NCI-H1694 treated with DMSO at 0.1 percent for 48 hours (cell line): Measurements from ENCODE around the gene SCAPER.
"Not testable (repeated sequence)": the region's sequence is repeated elsewhere in the genome, so short reads cannot be mapped to it uniquely, and the experiment has no call there.

Experiments used
- DNase-seq: peaks from one replicate; lab custom pipeline; 2025; lab: John Stamatoyannopoulos, UW

The SCAPER gene

GRCh38 chr15:76576523-76577279, 328.4 kb downstream of the SCAPER start:
- DNase-seq = no peak

- DNase-seq = no peak
These were observed 329.5 kb downstream of the SCAPER start for GRCh38 chr15:76575679-76576078.

- no peak for DNase-seq
These were observed 329.9 kb downstream of the SCAPER start for GRCh38 chr15:76575274-76575673.

GRCh38 chr15:76572983-76573314, 332.2 kb downstream of the SCAPER start:
- DNase-seq = no peak

- peak; percentile 64 for DNase-seq
These were observed 338.9 kb downstream of the SCAPER start for GRCh38 chr15:76566276-76566675.

GRCh38 chr15:76565366-76565765, 339.8 kb downstream of the SCAPER start:
- no peak for DNase-seq

GRCh38 chr15:76555247-76555646, 349.9 kb downstream of the SCAPER start:
- no peak for DNase-seq

GRCh38 chr15:76553564-76553963, 351.6 kb downstream of the SCAPER start:
- DNase-seq = no peak

GRCh38 chr15:76553102-76553501, 352.0 kb downstream of the SCAPER start:
- DNase-seq = no peak

GRCh38 chr15:76546805-76547204, 358.3 kb downstream of the SCAPER start:
- no peak for DNase-seq

GRCh38 chr15:76533995-76534394, 371.1 kb downstream of the SCAPER start:
- peak; percentile 31 for DNase-seq

- DNase-seq = no peak
These were observed 371.9 kb downstream of the SCAPER start for GRCh38 chr15:76533060-76533820.

GRCh38 chr15:76529911-76530310, 375.2 kb downstream of the SCAPER start:
- no peak for DNase-seq

- DNase-seq = no peak
These were observed 379.0 kb downstream of the SCAPER start for GRCh38 chr15:76526111-76526510.

GRCh38 chr15:76517910-76518309, 387.2 kb downstream of the SCAPER start:
- DNase-seq = no peak

- DNase-seq = peak; percentile 50
These were observed 390.9 kb downstream of the SCAPER start for GRCh38 chr15:76514282-76514681.

- no peak for DNase-seq
These were observed 392.2 kb downstream of the SCAPER start for GRCh38 chr15:76512971-76513370.

- not testable (repeated sequence) for DNase-seq
These were observed 394.5 kb downstream of the SCAPER start for GRCh38 chr15:76510663-76511062.

- no peak for DNase-seq
These were observed 401.3 kb downstream of the SCAPER start for GRCh38 chr15:76503804-76504203.

GRCh38 chr15:76503121-76503520, 402.0 kb downstream of the SCAPER start:
- no peak for DNase-seq

GRCh38 chr15:76502678-76503077, 402.5 kb downstream of the SCAPER start:
- DNase-seq = no peak

- DNase-seq = not testable (repeated sequence)
These were observed 403.0 kb downstream of the SCAPER start for GRCh38 chr15:76502185-76502584.

GRCh38 chr15:76501726-76502125, 403.4 kb downstream of the SCAPER start:
- DNase-seq = no peak

GRCh38 chr15:76501011-76501410, 404.1 kb downstream of the SCAPER start:
- DNase-seq = no peak
